Measurements from ENCODE around the gene AFMID. TPM values are rescaled to one million over a fixed set of nuclear protein-coding genes. Genes with fewer than 3 reads are reported as not detected.

The AFMID gene
- total RNA-seq, result 18.4 and 43.5 TPM in 2 replicates

GRCh38 chr17:78186692-78187595 is at the start of gene AFMID, which contains the start of gene TK1:
TSS of gene AFMID (plus strand) at chr17:78187362. CDS start at chr17:78187371, 9 bp downstream.
TSS of gene TK1 (minus strand) at chr17:78187052. CDS start at chr17:78186994, 58 bp downstream.

GRCh38 chr17:78168242-78168902 is 18.8 kb upstream of the AFMID start, which contains the start of gene SYNGR2:
TSS of gene SYNGR2 (plus strand) at chr17:78168581. CDS start at chr17:78168617, 36 bp downstream.

DNA sequence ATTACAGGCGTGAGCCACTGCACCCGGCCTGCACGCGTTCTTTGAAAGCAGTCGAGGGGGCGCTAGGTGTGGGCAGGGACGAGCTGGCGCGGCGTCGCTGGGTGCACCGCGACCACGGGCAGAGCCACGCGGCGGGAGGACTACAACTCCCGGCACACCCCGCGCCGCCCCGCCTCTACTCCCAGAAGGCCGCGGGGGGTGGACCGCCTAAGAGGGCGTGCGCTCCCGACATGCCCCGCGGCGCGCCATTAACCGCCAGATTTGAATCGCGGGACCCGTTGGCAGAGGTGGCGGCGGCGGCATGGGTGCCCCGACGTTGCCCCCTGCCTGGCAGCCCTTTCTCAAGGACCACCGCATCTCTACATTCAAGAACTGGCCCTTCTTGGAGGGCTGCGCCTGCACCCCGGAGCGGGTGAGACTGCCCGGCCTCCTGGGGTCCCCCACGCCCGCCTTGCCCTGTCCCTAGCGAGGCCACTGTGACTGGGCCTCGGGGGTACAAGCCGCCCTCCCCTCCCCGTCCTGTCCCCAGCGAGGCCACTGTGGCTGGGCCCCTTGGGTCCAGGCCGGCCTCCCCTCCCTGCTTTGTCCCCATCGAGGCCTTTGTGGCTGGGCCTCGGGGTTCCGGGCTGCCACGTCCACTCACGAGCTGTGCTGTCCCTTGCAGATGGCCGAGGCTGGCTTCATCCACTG is 27.0 kb downstream of the AFMID start, which contains the start of gene BIRC5:
Gene BIRC5 (plus strand): TSS at position 238 of the 690 bp plus-strand sequence. CDS start 64 bp downstream, at position 302.

DNA sequence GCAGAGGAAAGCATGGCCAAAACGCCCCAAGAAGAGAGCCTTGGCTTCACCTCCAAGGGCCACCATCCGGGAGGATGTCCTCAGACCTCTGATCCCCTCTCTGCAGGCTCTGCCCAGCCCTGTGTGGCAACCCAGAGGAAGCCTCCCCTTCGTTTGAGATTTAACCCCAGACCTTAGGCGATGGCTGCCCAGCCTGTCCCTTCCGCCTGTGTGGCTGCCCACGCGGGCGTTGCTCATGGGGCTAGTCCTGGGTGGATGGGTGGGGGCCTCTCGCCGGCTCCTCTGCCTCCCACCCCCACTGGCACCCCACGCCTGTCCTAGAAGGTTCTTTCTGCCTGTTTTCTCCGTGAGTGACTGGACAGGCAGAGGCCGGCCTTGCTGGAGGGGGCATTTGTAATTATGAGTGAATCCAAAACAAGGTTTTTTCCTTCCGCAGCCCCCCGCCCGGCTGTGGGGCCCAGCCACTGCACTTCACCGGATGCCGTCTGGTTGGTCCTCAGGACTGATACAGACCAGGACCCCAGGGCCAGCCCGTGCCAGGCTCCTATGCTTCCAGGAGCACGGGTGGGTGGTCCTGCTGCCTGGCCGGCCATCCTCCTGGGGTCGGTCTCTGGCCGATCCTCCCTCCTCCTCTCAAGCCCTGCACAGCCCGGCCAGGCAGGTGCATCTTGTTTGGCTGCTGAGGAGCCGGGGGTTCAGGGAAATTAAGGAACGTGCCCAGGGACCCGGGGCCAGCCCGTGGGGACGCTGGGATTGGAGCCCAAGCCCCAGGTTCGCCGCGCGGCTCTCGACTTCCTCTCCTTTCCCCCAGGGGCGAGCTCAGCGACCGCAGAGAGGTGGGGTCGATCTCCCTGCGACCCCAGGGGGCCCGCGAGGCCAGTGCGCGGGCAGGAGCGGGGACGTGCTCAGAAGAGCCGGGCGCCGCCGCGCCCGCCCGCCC is 44.1 kb downstream of the AFMID start, which contains the start of gene TMEM235:
Gene TMEM235 (plus strand): TSS at position 636 of the 940 bp plus-strand sequence. CDS start 393 bp downstream, outside the sequence.

Other genes starting within 250 kb of the AFMID start
- gene TNRC6C, start 228.7 kb upstream of the AFMID start, total RNA-seq, result 0.87 and 1.5 TPM in 2 replicates
- gene TMC6, start 58.6 kb upstream of the AFMID start, total RNA-seq, result 34.8 and 82.6 TPM in 2 replicates
- gene TMC8, start 56.6 kb upstream of the AFMID start, total RNA-seq, result 0.08 TPM in 1 of 2 replicates, not detected in the other
- not detected in 2 replicates for gene C17orf99, start 41.0 kb upstream of the AFMID start, total RNA-seq
- gene SYNGR2, start 18.8 kb upstream of the AFMID start, total RNA-seq, result 35.1 and 52.7 TPM in 2 replicates
- gene TK1, start 310 bp upstream of the AFMID start, total RNA-seq, result 56.5 and 150 TPM in 2 replicates
- gene BIRC5, start 26.9 kb downstream of the AFMID start, total RNA-seq, result 25.3 and 69.2 TPM in 2 replicates
- gene TMEM235, start 44.3 kb downstream of the AFMID start, total RNA-seq, result not detected in 2 replicates
- gene SOCS3, start 172.7 kb downstream of the AFMID start, total RNA-seq, result 16.9 and 18.4 TPM in 2 replicates
- gene PGS1, start 191.3 kb downstream of the AFMID start, total RNA-seq, result 21.0 and 23.8 TPM in 2 replicates